ENCODE measurements around the gene KCTD12.
"Not testable (repeated sequence)": the region's sequence is repeated elsewhere in the genome, so short reads cannot be mapped to it uniquely, and the experiment has no call there.

KCTD12 gene

DNA sequence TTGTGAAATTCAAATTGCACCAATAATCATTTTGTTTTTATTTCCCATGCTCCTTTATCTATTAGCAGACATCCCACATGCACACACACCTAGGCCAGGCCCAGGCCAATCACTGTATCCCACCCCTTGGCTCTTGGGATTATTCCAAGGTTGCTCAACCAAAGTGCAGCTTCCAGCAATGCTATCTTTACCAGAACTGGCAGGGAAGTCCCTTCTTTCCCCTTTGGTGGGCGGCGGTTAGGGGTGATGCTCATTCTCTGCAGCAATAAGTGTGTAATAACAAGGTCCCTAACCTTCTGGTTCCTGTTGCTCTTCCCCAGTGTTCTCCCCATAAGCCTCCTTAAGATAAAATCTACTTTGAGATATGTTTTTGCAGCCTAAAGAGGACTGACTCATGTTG, 18.3 kb upstream of the KCTD12 start:
- Histone ChIP-seq H3K4me3 (ENCODE audit: low read length) (no peak overlapping the region), H3K36me3 (ENCODE audit: insufficient read depth, low read length) (no peaks in the 10 kb centered on the region), H3K27me3 (ENCODE audit: insufficient read depth, low read length) (peaks cover 12% of the 10 kb centered on the region), H2AFZ (ENCODE audit: low read depth, low read length) (no peak overlapping the region), H3K4me1 (ENCODE audit: insufficient read depth, low read length) (no peaks in the 10 kb centered on the region), H3K9me3 (ENCODE audit: low read length) (no peaks in the 10 kb centered on the region)

DNA sequence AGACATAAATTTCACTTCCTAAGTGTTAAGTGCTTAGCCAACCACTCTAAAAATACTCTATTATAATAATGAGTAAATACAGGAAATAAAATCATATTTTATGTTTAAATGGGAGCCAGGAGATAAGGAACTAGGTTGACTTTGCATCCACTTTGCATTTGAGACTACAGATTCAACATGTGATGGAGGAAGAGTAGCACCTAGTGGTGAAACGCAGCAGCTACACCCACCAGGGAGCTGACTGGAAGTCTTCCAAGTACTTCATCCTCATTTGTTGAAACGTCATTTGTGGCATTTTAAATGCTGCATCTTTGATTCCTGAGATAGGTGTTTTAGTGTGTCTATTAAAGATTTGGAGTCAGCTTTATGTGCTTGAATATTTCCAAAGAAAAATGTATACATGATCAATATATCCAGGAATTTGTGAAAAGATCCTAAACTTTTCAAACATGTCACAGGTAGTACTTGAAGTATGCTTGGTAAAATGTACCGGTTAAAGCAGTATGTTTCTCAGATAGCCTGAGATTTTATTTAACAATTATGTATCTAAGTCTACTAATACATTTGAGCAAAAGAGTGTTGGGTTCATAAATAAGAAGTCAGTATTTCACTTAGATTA, 17.4 kb upstream of the KCTD12 start:
- no peak overlapping the region for H2AFZ ChIP-seq (ENCODE audit: low read depth, low read length)
- no peaks in the 10 kb centered on the region for H3K9me3 ChIP-seq (ENCODE audit: low read length)
- no peak overlapping the region for H3K4me3 ChIP-seq (ENCODE audit: low read length)
- H3K36me3 ChIP-seq (ENCODE audit: insufficient read depth, low read length) = no peaks in the 10 kb centered on the region
- H3K4me1 ChIP-seq (ENCODE audit: insufficient read depth, low read length) = no peaks in the 10 kb centered on the region
- peaks cover 12% of the 10 kb centered on the region for H3K27me3 ChIP-seq (ENCODE audit: insufficient read depth, low read length)

DNA sequence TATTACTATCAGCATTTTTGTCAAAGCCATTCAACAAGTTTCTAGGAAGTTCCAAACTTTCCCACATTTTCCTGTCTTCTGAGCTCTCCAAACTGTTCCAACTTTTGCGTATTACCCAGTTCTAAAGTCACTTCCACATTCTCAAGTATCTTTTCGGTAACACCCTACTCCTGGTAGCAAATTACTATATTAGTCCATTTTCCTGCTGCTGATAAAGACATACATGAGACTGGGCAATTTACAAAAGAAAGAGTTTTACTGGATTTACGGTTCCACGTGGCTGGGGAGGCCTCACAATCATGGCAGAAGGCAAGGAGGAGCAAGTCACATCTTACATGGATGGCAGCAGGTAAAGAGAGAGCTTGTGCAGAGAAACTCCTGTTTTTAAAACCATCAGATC, 12.9 kb upstream of the KCTD12 start:
- H3K9me3 ChIP-seq (ENCODE audit: low read length); H3K4me3 ChIP-seq (ENCODE audit: low read length); H2AFZ ChIP-seq (ENCODE audit: low read depth, low read length); H3K36me3 ChIP-seq (ENCODE audit: insufficient read depth, low read length); H3K27me3 ChIP-seq (ENCODE audit: insufficient read depth, low read length); H3K4me1 ChIP-seq (ENCODE audit: insufficient read depth, low read length): not testable (repeated sequence)

DNA sequence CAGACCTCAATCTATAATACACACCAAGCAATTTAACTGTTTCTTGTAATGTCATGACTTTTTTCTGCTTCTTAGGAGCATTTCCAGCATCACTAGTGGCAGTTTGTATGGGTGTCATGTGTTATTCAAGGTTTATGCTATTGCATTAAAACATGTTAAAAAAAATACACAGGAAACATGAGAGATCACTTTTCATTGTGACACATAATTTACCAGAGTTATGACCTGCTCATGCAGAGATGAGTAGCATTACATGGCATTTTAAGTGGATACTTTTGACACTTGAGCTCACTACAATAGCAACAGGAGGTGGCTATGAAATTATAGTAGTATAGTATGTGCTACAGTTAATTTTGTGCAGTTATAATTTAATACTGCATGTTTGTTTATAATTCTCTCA, 11.0 kb upstream of the KCTD12 start:
- not testable (repeated sequence) for H3K27me3 ChIP-seq (ENCODE audit: insufficient read depth, low read length); H3K9me3 ChIP-seq (ENCODE audit: low read length); H3K36me3 ChIP-seq (ENCODE audit: insufficient read depth, low read length); H3K4me1 ChIP-seq (ENCODE audit: insufficient read depth, low read length); H2AFZ ChIP-seq (ENCODE audit: low read depth, low read length); H3K4me3 ChIP-seq (ENCODE audit: low read length)

DNA sequence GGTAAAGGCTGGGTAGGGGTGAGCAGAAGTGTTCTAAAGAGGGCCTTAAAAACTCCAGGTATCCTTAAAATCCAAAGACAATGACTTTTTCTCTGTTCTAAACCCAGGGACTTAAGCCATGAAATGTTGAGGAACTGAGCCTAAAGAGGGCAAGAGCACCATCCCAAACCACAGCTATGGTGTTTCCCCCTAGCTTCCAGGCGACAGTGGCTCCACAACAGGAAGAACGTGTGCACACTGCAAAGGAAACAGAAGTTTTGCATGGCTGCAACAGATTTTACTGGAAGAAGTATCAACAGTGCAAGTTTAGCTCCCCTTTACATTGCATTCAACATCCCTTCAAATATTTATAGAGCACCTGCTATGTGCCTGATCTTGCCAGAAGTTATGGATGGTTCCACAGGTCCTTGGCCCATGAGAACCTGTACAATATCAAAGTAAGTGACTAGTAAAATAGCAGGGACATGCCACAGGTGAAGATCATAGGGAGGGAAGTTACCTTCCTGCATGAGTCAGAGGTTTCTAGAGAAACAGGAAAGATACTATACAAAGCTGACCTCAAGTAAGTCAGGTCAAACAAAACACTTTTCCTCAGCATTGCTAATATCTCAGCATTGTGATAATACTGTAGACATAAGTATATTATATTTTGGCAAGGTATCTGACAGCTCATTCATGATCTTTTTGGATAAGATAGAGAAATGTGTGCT, 8.4 kb upstream of the KCTD12 start:
- H3K4me3 ChIP-seq (ENCODE audit: low read length) = no peak overlapping the region
- H3K36me3 ChIP-seq (ENCODE audit: insufficient read depth, low read length) = no peaks in the 10 kb centered on the region
- H3K27me3 ChIP-seq (ENCODE audit: insufficient read depth, low read length) = peaks cover 13% of the 10 kb centered on the region
- no peaks in the 10 kb centered on the region for H3K9me3 ChIP-seq (ENCODE audit: low read length)
- no peaks in the 10 kb centered on the region for H3K4me1 ChIP-seq (ENCODE audit: insufficient read depth, low read length)
- H2AFZ ChIP-seq (ENCODE audit: low read depth, low read length) = no peak overlapping the region

DNA sequence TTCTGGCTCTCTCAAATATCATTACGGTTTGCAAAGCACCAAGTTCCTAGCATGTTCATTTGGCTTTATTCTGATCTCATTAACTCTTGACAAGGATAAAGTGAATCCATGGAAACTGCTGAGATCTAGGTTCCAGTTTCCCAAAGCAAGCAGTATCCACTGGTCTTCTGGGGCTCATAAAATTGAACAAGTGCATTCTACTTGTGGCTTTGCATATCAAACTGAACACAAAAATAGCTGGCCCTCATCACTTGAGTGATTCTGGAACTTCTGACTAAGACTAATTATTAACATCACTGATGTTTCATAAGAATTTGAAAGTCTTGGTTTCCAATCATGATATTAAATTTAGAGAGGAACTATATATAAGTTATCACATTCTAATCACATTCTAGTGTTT, 6.3 kb upstream of the KCTD12 start:
- no peak overlapping the region for H3K4me3 ChIP-seq (ENCODE audit: low read length)
- H3K27me3 ChIP-seq (ENCODE audit: insufficient read depth, low read length) = peaks cover 25% of the 10 kb centered on the region
- no peaks in the 10 kb centered on the region for H3K9me3 ChIP-seq (ENCODE audit: low read length)
- H3K36me3 ChIP-seq (ENCODE audit: insufficient read depth, low read length) = no peaks in the 10 kb centered on the region
- no peaks in the 10 kb centered on the region for H3K4me1 ChIP-seq (ENCODE audit: insufficient read depth, low read length)
- no peak overlapping the region for H2AFZ ChIP-seq (ENCODE audit: low read depth, low read length)

DNA sequence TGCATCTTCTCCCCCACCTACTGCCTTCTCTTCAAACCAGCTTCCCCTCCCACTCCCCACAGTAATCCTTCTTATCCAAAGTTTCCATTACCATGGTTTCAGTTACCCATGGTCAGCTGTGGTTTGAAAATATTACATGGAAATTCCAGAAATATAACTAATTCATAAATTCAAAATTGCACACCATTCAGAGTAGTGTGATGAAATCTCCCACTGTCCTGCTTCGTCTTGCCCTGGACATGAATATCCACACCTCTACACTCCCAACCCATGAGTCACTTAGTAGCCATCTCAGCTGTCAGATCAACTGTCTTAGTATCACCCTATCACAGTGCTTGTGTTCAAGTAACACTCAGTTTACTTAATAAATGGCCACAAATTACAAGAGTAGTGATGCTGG, 3.8 kb upstream of the KCTD12 start:
- peaks cover 4% of the 10 kb centered on the region for H3K4me1 ChIP-seq (ENCODE audit: insufficient read depth, low read length)
- no peaks in the 10 kb centered on the region for H3K36me3 ChIP-seq (ENCODE audit: insufficient read depth, low read length)
- H3K27me3 ChIP-seq (ENCODE audit: insufficient read depth, low read length) = peaks cover 30% of the 10 kb centered on the region
- no peak overlapping the region for H3K4me3 ChIP-seq (ENCODE audit: low read length)
- H2AFZ ChIP-seq (ENCODE audit: low read depth, low read length) = no peak overlapping the region
- no peaks in the 10 kb centered on the region for H3K9me3 ChIP-seq (ENCODE audit: low read length)

DNA sequence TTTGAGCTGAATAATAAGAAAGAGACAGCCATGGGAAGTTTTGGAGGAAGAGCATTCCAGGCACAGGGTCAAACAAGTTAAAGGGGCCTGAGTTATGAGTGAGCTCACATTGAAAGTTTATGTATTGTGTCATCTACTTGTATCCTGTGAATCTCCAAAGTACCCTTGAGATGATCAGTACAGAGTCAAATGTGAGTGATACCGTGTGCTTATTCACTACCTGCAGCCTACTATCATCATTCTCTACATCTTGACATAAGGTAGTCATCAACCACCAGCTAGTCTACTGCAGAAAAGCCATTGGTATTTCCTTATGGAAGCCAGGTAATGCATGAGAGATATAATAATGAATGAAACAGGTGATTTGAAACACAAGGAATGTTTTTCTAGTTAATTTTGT, 3.0 kb upstream of the KCTD12 start:
- no peak overlapping the region for H3K4me3 ChIP-seq (ENCODE audit: low read length)
- H3K27me3 ChIP-seq (ENCODE audit: insufficient read depth, low read length) = peaks cover 38% of the 10 kb centered on the region

DNA sequence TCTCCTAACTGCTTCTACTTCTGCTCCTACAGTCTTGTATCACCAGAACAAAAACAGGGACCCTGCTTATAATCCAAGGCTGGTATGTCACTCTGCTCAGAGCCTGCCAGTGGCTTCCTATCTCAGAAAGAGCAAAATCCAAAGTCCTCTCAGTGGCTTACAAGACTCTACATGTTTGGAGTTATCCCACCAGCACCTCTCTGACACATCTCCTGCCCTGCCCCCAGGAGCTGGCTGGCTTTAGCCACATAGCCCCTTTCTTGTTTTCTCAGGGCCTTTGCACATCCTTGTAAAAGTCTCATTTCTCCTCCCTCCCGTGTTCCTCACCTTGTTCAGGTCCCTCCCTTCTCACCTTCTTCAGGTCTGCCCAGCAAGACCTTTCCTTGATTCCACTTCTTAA, 2.2 kb upstream of the KCTD12 start:
- H3K4me1 ChIP-seq (ENCODE audit: insufficient read depth, low read length) = peaks cover 4% of the 10 kb centered on the region
- H3K4me3 ChIP-seq (ENCODE audit: low read length) = no peak overlapping the region
- H2AFZ ChIP-seq (ENCODE audit: low read depth, low read length) = no peak overlapping the region
- H3K9me3 ChIP-seq (ENCODE audit: low read length) = no peaks in the 10 kb centered on the region
- no peaks in the 10 kb centered on the region for H3K36me3 ChIP-seq (ENCODE audit: insufficient read depth, low read length)
- peaks cover 43% of the 10 kb centered on the region for H3K27me3 ChIP-seq (ENCODE audit: insufficient read depth, low read length)

More for the DNA sequence above, 3.0 kb upstream of the KCTD12 start:
- Histone ChIP-seq H3K4me1 (ENCODE audit: insufficient read depth, low read length) (peaks cover 4% of the 10 kb centered on the region), H2AFZ (ENCODE audit: low read depth, low read length) (no peak overlapping the region), H3K36me3 (ENCODE audit: insufficient read depth, low read length) (no peaks in the 10 kb centered on the region), H3K9me3 (ENCODE audit: low read length) (no peaks in the 10 kb centered on the region)

DNA sequence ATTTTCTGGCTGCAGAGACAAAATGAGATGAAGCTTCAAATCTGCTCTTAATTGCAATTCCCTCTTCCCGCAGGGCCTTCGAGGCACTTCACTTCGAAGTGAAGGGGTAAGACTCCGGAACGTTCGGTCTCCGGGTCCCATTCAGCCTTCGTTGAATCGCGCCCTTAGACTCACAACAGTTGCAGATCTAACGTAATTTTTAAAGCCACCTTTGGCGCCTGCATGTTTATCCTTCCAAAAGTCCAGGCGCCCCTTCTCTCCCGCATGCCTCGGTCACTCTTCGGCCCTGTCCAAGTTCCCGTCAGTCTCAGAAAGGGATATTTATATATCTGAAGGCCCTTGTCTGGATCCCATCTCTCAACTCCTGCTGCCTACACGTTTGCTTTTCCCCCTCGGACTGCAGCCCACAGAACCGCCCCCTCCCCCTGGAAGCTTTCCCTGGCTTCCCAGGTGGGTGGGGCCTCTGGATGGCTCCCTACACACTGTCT, 915 bp upstream of the KCTD12 start:
- peak overlapping the region; percentile 99 for H2AFZ ChIP-seq (ENCODE audit: low read depth, low read length)
- peaks cover 44% of the 10 kb centered on the region for H3K27me3 ChIP-seq (ENCODE audit: insufficient read depth, low read length)
- H3K36me3 ChIP-seq (ENCODE audit: insufficient read depth, low read length) = no peaks in the 10 kb centered on the region
- H3K9me3 ChIP-seq (ENCODE audit: low read length) = no peaks in the 10 kb centered on the region
- peak overlapping the region; percentile 61 for H3K4me3 ChIP-seq (ENCODE audit: low read length)
- H3K4me1 ChIP-seq (ENCODE audit: insufficient read depth, low read length) = peaks cover 4% of the 10 kb centered on the region

DNA sequence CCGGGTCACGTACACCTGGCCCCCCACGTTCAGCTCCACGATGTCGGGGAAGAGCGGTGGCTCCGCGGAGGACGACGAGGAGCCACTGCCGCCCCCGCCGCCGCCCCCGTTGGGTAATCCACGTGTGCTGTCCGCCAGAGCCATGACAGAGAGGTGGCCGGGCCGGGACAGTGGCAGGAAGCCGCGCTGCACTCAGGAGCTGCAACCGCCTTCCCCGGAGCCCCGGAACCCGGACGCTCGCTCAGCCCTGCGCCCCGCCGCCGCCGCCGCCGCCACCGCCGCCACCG, 257 bp downstream of the KCTD12 start:
- H2AFZ ChIP-seq (ENCODE audit: low read depth, low read length) = peak overlapping the region; percentile 99
- no peaks in the 10 kb centered on the region for H3K9me3 ChIP-seq (ENCODE audit: low read length)
- H3K4me1 ChIP-seq (ENCODE audit: insufficient read depth, low read length) = peaks cover 4% of the 10 kb centered on the region
- peak overlapping the region; percentile 61 for H3K4me3 ChIP-seq (ENCODE audit: low read length)
- no peaks in the 10 kb centered on the region for H3K36me3 ChIP-seq (ENCODE audit: insufficient read depth, low read length)
- peaks cover 44% of the 10 kb centered on the region for H3K27me3 ChIP-seq (ENCODE audit: insufficient read depth, low read length)

DNA sequence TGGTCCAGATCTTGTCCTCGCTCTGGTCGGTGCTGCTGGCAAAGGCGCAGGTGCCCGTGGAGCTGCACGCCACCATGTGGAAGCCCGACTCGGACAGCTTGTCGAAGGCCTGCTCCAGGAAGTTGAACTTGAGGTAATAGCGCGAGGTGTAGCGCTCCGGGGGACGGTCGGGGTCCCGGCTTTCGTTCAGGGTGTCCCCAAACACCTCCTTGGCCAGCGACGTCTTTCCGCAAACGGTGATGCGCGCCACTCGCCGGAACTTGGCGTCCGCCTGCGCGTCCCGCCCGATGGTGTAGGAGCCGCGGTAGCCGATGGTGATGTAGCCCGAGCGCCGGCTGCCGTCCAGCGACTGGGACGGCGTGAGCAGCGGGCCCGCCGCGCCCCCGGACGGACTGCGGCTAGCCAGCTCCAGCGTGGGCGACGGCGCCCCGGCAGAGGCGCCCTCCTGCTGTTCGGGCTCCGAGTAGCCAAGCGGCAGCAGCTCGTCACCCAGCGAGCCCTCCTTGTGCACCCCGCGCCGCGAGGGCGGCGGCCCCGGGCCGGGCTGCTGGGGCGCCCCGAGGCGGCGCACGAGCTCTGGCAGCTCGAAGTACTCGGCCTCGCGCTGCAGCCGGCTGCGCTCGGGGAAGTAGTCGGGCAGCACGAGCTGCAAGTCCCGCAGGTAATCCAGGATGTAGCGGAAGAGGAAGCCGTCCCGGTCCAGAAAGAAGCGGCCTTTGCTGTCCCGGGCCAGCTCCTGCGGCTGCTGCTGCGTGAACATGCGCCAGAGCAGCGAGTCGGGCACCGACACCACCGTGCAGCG, 801 bp downstream of the KCTD12 start:
- H3K4me3 ChIP-seq (ENCODE audit: low read length) = peak overlapping the region; percentile 61
- H3K4me1 ChIP-seq (ENCODE audit: insufficient read depth, low read length) = peaks cover 4% of the 10 kb centered on the region
- H3K9me3 ChIP-seq (ENCODE audit: low read length) = no peaks in the 10 kb centered on the region
- no peaks in the 10 kb centered on the region for H3K36me3 ChIP-seq (ENCODE audit: insufficient read depth, low read length)
- peaks cover 40% of the 10 kb centered on the region for H3K27me3 ChIP-seq (ENCODE audit: insufficient read depth, low read length)
- peak overlapping the region; percentile 99 for H2AFZ ChIP-seq (ENCODE audit: low read depth, low read length)

DNA sequence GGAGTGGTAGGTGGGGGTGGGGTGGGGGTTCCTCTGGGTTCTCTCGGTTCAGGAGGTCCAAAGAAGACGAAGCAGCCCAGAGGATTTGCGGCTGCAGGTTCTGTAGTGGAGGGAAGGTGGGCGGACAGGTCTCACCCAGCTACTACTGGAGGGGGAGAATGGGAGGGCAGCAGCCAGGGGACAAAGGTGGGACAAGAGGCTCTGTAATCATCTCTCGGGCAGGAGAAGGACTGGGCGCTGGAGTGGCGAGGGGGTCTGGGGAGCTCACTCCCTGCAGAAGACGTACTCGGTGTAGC, 1.4 kb downstream of the KCTD12 start:
- Histone ChIP-seq H3K9me3 (ENCODE audit: low read length) (no peaks in the 10 kb centered on the region), H3K4me3 (ENCODE audit: low read length) (peak overlapping the region; percentile 61), H3K4me1 (ENCODE audit: insufficient read depth, low read length) (peaks cover 4% of the 10 kb centered on the region), H3K27me3 (ENCODE audit: insufficient read depth, low read length) (peaks cover 38% of the 10 kb centered on the region), H3K36me3 (ENCODE audit: insufficient read depth, low read length) (no peaks in the 10 kb centered on the region), H2AFZ (ENCODE audit: low read depth, low read length) (peak overlapping the region; percentile 99)

All from neuron (in vitro differentiated cells).